Measurements from ENCODE around the gene KCP. TPM values are rescaled to one million over a fixed set of nuclear protein-coding genes. Genes with fewer than 3 reads are reported as not detected.

The KCP gene
- total RNA-seq, 1 experiment from 2014 or later, result 0.68 TPM

DNA sequence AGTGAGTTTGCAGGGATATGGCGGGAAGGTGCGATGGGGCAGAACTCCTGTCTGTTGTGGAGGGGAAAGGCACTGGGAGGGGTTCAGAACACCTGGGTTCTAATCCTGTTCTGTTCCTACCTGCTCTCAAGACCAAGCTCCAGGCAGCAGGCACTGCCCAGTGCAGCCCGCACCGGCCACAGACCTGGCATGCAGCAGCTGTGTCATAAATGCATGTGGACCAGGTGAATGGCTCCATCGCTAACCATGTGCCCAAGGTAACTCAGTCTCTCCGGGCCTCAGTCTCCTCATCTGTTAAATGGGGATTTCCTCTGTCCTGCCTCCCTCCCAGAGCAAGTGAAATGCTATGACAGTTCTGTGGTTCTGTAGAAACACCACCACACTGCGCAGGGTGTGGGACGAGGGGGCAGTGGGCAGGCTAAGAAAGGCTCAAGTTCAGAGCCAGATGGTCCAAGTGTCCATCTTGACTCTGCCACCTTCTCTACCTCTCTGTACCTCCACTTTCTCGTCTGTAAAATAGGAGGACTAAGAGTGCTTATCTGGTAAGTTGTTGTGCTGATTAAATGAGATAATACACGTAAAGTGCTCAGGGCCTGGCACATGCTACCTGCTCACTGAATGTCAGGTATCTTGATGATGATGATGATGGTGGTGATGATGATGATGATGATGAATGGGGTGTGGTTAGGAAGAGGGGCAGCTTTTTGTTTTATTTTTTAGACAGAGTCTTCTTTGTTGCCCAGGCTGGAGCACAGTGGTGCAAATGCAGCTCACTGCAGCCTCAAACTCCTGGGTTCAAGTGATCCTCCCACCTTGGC, 24.9 kb downstream of the KCP start:
- POLR2A ChIA-PET, result interaction anchor here (1.0 kb wide), 1 partner anchor 21 kb away, joined by 3 read pairs; no protein-coding TSS in a partner anchor
- no TSS peak for BruUV-seq (replicated peaks)

GRCh38 chr7:128884561-128885369, 25.7 kb downstream of the KCP start:
- TF ChIP-seq CTCF (IDR thresholded peaks at IDR 0.05; ENCODE audit: unreplicated experiment), result no peak
- no peaks in the 10 kb centered on the region for H3K9me3 Mint-ChIP-seq (ENCODE audit: unreplicated experiment)
- POLR2A ChIA-PET, result interaction anchor here (1.0 to 1.8 kb wide), 3 partner anchors 8 to 21 kb away, joined by 3 to 8 read pairs (median 3); no protein-coding TSS in a partner anchor
- no TSS peak for BruUV-seq (replicated peaks)
- no peak overlapping the region for H3K4me3 Mint-ChIP-seq (ENCODE audit: unreplicated experiment)
- intact Hi-C loops (cut with micrococcal nuclease), result loop anchor here (5.0 kb wide), 2 partner anchors 407 to 457 kb away; partner anchors contain the start of gene METTL2B
- no peaks in the 10 kb centered on the region for H3K36me3 Mint-ChIP-seq (ENCODE audit: insufficient read depth, unreplicated experiment)
- CTCF ChIA-PET, result interaction anchor here (0.6 to 2.5 kb wide), 10 partner anchors 13 to 485 kb away, joined by 3 to 21 read pairs (median 4); partner anchors contain the start of gene ATP6V1F
- H3K27me3 Mint-ChIP-seq (ENCODE audit: insufficient read depth, unreplicated experiment), result no peaks in the 10 kb centered on the region
- no peaks in the 10 kb centered on the region for H3K4me1 Mint-ChIP-seq (ENCODE audit: insufficient read depth, unreplicated experiment)
- H3K27ac Mint-ChIP-seq (ENCODE audit: low read depth, unreplicated experiment), result no peak overlapping the region
- DNase-seq (ENCODE audit: unreplicated experiment), result no peak

More for the DNA sequence above, 24.9 kb downstream of the KCP start:
- intact Hi-C loops (cut with micrococcal nuclease), result no loop called here
- TF ChIP-seq CTCF (IDR thresholded peaks at IDR 0.05; ENCODE audit: unreplicated experiment), result no peak
- no peaks in the 10 kb centered on the region for H3K4me1 Mint-ChIP-seq (ENCODE audit: insufficient read depth, unreplicated experiment)
- CTCF ChIA-PET, result interaction anchor here (0.5 to 1.0 kb wide), 5 partner anchors 122 to 486 kb away, joined by 3 to 7 read pairs (median 3); no protein-coding TSS in a partner anchor
- H3K9me3 Mint-ChIP-seq (ENCODE audit: unreplicated experiment), result no peaks in the 10 kb centered on the region
- H3K27me3 Mint-ChIP-seq (ENCODE audit: insufficient read depth, unreplicated experiment), result no peaks in the 10 kb centered on the region
- H3K27ac Mint-ChIP-seq (ENCODE audit: low read depth, unreplicated experiment), result no peak overlapping the region
- no peaks in the 10 kb centered on the region for H3K36me3 Mint-ChIP-seq (ENCODE audit: insufficient read depth, unreplicated experiment)
- DNase-seq (ENCODE audit: unreplicated experiment), result no peak
- H3K4me3 Mint-ChIP-seq (ENCODE audit: unreplicated experiment), result no peak overlapping the region

DNA sequence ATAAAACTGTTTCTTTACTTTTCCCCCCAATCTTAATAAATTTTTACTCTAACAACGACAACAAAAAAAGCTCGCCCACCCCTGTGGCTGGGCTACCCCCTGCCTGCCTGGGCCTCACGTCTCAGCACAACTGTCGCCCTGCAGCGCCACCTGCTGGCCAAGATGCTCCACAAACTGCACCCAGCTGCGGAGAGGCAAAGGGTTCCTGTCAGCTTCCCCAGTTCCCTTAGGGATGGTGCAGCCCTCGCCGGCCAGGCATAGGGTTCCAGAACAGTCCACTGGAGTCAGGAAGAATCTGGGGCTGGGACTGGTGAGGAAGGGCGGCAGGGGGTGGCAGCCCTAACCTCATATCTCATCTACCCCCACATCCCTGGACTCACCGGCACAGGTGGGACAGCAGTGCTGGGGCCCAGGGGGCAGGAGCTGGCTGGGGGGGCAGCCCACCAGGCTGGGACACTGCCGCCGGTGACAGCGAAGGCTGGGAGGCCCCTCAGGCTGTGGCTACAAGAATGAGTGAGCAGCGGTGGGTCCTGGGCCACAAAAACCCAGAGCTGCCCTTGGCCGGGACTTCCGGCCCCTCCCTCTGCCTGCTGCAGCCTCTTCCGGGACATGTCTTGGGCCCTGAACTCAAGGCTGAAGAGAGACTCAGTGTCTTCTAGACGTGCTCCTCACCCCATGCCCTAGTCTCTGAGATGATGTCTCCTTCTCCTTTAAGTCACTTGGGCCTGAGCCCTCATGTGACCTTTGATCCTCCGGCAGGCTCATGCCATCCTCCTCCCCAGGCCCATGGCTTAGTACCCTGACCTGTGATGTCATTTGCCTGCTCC, 26.7 kb downstream of the KCP start:
- no peaks in the 10 kb centered on the region for H3K27me3 Mint-ChIP-seq (ENCODE audit: insufficient read depth, unreplicated experiment)
- DNase-seq (ENCODE audit: unreplicated experiment), result peak; percentile 76
- intact Hi-C loops (cut with micrococcal nuclease), result loop anchor here (1.0 to 5.0 kb wide), 3 partner anchors 207 to 457 kb away; partner anchors contain the start of gene METTL2B
- no peak overlapping the region for H3K4me3 Mint-ChIP-seq (ENCODE audit: unreplicated experiment)
- ChIA-PET CTCF (interaction anchor here (0.5 to 2.5 kb wide), 32 partner anchors 8 to 409 kb away, joined by 3 to 25 read pairs (median 4); partner anchors contain the start of genes ATP6V1F, CALU and IRF5), POLR2A (interaction anchor here (0.5 to 1.8 kb wide), 4 partner anchors 9 to 124 kb away, joined by 3 to 8 read pairs (median 3); no protein-coding TSS in a partner anchor)
- no TSS peak for BruUV-seq (replicated peaks)
- peak; percentile 90 for TF ChIP-seq CTCF (IDR thresholded peaks at IDR 0.05; ENCODE audit: unreplicated experiment)
- no peaks in the 10 kb centered on the region for H3K36me3 Mint-ChIP-seq (ENCODE audit: insufficient read depth, unreplicated experiment)
- no peak overlapping the region for H3K27ac Mint-ChIP-seq (ENCODE audit: low read depth, unreplicated experiment)
- H3K9me3 Mint-ChIP-seq (ENCODE audit: unreplicated experiment), result no peaks in the 10 kb centered on the region
- no peaks in the 10 kb centered on the region for H3K4me1 Mint-ChIP-seq (ENCODE audit: insufficient read depth, unreplicated experiment)
